HG02981 (cell line): Measurements from ENCODE around the gene FAM229A.
"Not testable (repeated sequence)": the region's sequence is repeated elsewhere in the genome, so short reads cannot be mapped to it uniquely, and the experiment has no call there.

Source experiments
- ATAC-seq: cut with Tn5 transposase; IDR thresholded peaks from one replicate; pipeline ENCODE4 v1.9.1; 2021; ENCODE audit warnings: mild to moderate bottlenecking, moderate library complexity; ENCODE audit not compliant: unreplicated experiment

Gene FAM229A

GRCh38 chr1:32362474-32363313, at the start of gene FAM229A, which contains the start of gene TSSK3:
FAM229A (minus strand) TSS chr1:32362485; CDS start chr1:32362091, 394 bp downstream.
TSSK3 (plus strand) TSS chr1:32362539; CDS start chr1:32362702, 163 bp downstream.
- ATAC-seq: no peak

GRCh38 chr1:32411261-32411660, 49.0 kb upstream of the FAM229A start:
- ATAC-seq: no peak

DNA sequence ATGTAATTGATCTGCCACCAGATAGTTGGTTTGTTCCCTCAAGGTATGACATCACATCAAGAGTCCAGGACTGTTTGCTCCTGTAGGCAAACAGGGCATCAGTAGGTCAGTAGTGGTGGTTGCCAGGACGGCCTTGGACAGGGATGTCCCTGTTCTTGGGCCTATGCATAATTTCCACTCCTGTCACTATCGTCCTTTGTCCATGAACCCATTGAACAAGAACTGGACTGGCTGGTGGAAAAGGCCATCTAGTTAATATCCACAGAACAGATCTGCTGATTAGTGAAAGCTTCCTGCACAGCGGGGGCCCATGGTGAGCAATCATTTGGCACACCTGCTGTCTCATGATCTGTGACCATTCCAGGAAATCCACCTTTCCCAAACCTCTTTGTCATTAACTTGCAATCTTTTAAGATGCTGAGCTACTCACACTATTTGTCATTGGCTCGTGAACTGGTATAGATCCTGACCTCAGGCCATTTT, 44.4 kb upstream of the FAM229A start:
- ATAC-seq: no peak

DNA sequence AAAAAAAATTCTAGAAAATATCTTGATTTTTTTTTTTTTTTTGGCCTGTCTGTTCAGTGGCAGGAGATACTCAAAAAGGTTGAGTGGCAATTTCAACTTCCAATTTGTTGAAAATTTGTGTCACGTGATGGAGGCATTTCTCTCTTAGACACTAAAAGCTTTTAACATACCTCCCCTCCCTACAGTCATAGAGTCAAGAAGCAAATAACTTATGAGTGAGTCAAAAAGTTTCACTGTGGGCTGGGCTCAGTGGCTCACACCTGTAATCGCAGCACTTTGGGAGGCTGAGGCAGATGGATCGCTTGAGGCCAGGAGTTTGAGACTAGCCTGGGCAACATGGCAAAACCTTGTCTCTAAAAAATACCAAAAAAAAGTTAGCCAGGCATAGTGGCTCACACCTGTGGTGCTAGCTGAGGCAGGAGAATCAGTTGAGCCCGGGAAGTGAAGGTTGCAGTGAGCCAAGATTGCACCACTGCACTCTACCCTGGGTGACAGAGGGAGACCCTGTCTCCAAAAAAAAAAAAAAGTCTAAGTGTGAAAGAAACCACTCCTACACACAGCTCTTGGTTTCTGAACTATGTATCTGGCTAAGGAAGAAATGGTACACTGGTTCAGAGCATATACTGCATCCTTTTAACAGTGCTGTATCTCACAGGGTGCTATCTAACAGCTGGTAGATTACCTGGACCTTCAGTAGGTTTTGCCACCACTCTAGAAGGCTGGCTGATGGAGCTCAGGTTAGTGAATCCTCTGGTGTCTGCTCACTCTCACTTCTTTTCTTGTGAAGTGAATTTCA, 43.6 kb upstream of the FAM229A start:
- no peak for ATAC-seq

DNA sequence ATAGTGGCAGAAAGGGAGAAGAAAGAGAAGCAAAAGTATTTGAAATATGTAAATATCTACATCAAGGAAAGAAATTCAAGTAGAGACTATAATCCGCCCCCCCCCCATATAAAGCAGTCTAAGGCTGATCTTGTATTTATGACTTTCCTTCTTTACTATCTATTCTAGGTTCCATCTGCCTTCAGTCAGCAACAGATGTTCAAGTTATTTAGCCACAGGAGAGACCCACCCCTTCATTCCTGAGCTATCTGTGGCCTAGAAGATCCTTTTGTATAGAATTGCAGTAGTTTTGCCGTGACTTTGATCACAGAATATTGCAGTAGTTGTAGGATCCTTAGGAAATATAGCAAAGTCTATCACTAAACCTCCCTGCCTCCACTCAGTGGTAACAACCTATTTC, 42.7 kb upstream of the FAM229A start:
- ATAC-seq: no peak

DNA sequence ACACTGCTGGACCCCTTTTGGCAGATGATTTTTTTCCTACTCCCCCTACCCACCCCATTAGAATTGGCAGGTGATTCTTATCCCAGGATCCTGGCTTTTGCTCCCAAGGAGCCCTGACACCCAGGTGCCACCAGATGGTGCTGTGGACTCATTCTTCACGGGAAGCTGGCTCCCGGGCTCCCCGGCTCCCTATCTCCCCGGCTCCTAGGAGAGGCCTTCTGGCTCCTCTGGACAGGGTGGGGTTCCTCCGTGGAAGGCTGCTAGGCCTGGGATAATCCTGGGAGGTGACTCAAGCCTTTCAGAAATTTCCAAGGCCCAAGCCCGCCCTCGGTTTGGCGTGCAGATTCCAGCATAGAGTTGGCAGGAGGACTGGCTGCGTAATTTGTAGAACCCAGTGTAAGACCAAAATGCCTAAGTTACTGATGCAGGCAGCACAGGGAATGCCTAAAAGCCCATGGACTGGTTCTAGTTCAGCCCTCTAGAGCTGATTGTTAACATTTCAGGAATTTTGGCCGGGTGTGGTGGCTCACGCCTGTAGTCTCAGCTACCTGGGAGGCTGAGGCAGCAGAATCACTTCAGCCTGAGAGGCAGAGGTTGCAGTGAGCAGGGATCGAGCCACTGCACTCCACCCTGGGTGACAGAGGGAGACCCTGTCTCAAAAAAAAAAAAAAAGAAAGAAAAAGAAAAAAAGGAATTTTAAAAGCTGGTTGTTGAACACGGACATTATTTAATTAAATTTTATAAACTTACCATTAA, 38.8 kb upstream of the FAM229A start:
- ATAC-seq: no peak

GRCh38 chr1:32399843-32400242, 37.6 kb upstream of the FAM229A start:
- no peak for ATAC-seq

- ATAC-seq: no peak
These were observed 36.1 kb upstream of the FAM229A start for GRCh38 chr1:32398401-32398800.

- not testable (repeated sequence) for ATAC-seq
These were observed 34.2 kb upstream of the FAM229A start for GRCh38 chr1:32396524-32396923.

DNA sequence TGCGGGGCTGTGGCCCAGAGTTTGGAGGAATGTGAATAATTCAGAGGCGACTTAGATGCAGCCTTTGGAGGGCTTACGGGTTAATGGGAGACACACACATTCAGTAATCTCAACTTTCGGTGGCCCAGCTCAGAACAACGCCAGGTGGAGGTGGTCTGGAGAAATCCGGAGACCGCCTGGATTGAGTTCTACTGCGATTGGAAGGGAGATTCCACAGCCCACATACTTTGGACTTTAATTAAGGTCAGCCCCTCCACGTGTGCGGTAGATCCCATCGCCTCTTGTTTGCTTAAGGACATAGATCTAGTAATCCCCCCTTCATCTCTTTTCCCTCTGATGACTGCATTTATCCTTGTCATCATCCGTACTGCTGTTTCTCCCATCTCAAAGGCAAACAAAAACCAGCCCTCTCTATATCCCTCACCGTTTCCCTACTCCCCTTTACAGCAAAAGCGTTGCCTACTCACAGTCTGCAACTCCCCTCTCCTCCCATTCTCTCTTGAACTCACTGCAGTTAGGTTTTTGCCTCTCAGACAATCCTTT, 32.7 kb upstream of the FAM229A start:
- ATAC-seq: no peak

GRCh38 chr1:32394141-32394889, 32.0 kb upstream of the FAM229A start, which contains the start of gene BSDC1:
BSDC1 (minus strand) TSS chr1:32394441; CDS start chr1:32394414, 27 bp downstream.
- peak; percentile 95 for ATAC-seq

- peak; percentile 5 for ATAC-seq
These were observed 31.5 kb upstream of the FAM229A start for GRCh38 chr1:32393832-32394140.

GRCh38 chr1:32393136-32393535, 30.9 kb upstream of the FAM229A start:
- ATAC-seq: no peak

DNA sequence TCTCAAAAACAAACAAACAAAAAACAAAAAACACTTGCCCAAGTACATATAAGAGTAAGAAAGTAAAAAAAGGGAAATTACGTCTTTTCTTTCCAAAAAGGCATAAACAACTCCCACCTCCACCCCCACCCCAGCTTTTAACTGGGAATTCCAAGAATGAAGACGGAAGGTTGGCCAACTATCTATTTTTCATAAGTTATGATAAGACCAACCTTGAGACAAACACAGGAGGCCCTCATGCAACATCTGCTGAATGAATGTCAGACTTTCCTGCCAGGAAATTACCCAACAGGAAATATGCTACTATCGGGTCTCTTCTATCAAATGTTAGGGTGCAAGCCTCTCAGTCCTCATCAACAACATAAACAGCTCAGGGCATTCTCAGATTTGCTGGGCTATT, 30.0 kb upstream of the FAM229A start:
- ATAC-seq: no peak

- ATAC-seq: no peak
These were observed 28.9 kb upstream of the FAM229A start for GRCh38 chr1:32390904-32391870.

- no peak for ATAC-seq
These were observed 26.4 kb upstream of the FAM229A start for GRCh38 chr1:32388641-32389040.

- ATAC-seq: no peak
These were observed 24.5 kb upstream of the FAM229A start for GRCh38 chr1:32386676-32387392.

DNA sequence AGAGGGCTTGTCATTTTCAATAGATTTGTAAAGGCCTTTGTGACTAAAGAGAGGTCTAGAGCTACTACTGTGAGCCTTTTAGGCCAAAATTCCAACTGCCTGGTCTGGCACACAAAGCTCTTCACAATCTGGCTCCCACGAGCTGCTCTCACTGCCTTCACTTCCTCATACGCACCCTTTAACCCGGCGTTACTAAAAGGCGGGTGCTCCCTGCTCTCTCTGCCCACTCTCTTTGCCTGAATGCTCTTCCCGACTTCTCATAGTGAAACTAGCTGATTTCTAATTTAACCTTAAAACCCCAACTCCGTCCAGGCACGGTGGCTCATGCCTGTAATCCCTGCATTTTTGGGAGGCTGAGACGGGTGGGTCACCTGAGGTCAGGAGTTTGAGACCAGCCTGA, 17.8 kb upstream of the FAM229A start:
- ATAC-seq: no peak
